K562 (cell line): ENCODE data around the gene MGST3. TPM values are rescaled to one million over a fixed set of nuclear protein-coding genes. Genes with fewer than 3 reads are reported as not detected.

ENCODE experiments used
- ATF4 ChIP-seq: fragments of 450-650 bp; formaldehyde crosslinking; IDR thresholded peaks from 2 replicates; pipeline ENCODE4 v1.4.0; 2022; ENCODE audit warnings: mild to moderate bottlenecking, moderate library complexity
- BRD9 ChIP-seq: fragments of 450-650 bp; IDR thresholded peaks from 2 replicates; pipeline ENCODE4 v1.6.1; 2018; ENCODE audit warnings: low read depth; ENCODE audit not compliant: partially characterized antibody
- CBX8 ChIP-seq: fragments of 200-600 bp; sonication (generic); IDR thresholded peaks from 2 replicates; pipeline ENCODE4 v1.6.1; 2012; ENCODE audit warnings: borderline replicate concordance, mixed run types, low read depth, mild to moderate bottlenecking, moderate library complexity, mixed read lengths, low read length, control low read depth, inconsistent platforms; ENCODE audit not compliant: poor library complexity, severe bottlenecking; ENCODE audit errors: extremely low read depth
- FOXK2 ChIP-seq, 2 experiments: fragments of 450-650 bp; IDR thresholded peaks in 1 of 2; conservative IDR thresholded peaks in 1 of 2; 2 replicates each; pipeline ENCODE4 v1.6.1; 2016; ENCODE audit warnings: low read depth in 2 of 2, mild to moderate bottlenecking in 1 of 2
- IRF2 ChIP-seq: sonication (generic); formaldehyde crosslinking; IDR thresholded peaks from 2 replicates; pipeline ENCODE4 v1.8.1; 2022; ENCODE audit warnings: mild to moderate bottlenecking, missing genetic modification reagents
- MCM3 ChIP-seq: fragments of 450-650 bp; IDR thresholded peaks from 2 replicates; pipeline ENCODE4 v1.6.1; 2016
- MIER1 ChIP-seq: fragments of 450-650 bp; IDR thresholded peaks from 2 replicates; pipeline ENCODE4 v1.6.1; 2016; ENCODE audit warnings: antibody characterized with exemption, mild to moderate bottlenecking, low read depth
- POLR2AphosphoS2 ChIP-seq: IDR thresholded peaks from 2 replicates; pipeline ENCODE4 v1.6.1; 2012; ENCODE audit warnings: low read length, improper control_type of control experiment
- PRMT5 ChIP-seq: sonication (generic); formaldehyde crosslinking; IDR thresholded peaks from 2 replicates; pipeline ENCODE4 v1.5.0; 2020; ENCODE audit warnings: missing genetic modification reagents
- SMAD2 ChIP-seq: fragments of 150-350 bp; IDR thresholded peaks from 2 replicates; pipeline ENCODE4 v1.6.1; 2014; ENCODE audit warnings: low read depth, mild to moderate bottlenecking, low read length
- SMARCA4 ChIP-seq: fragments of 450-650 bp; IDR thresholded peaks from 2 replicates; pipeline ENCODE4 v1.6.1; 2016
- SRSF1 ChIP-seq: fragments of 200-400 bp; formaldehyde crosslinking; IDR thresholded peaks from 2 replicates; pipeline ENCODE4 v1.6.1; 2017; ENCODE audit warnings: mild to moderate bottlenecking, low read depth, low read length, moderate library complexity
- TEAD4 ChIP-seq, 2 experiments: sonication (generic) in 1 of 2; formaldehyde crosslinking in 1 of 2; IDR thresholded peaks; 2 replicates each; pipeline versions ENCODE4 v1.6.1 to v1.8.0; 2012 to 2022; ENCODE audit warnings: borderline replicate concordance in 1 of 2, inconsistent platforms in 1 of 2, low read length in 1 of 2, mild to moderate bottlenecking in 1 of 2, missing genetic modification reagents in 1 of 2
- TRIM28 ChIP-seq: fragments of 450-650 bp; IDR thresholded peaks from 2 replicates; pipeline ENCODE4 v1.6.1; 2017
- ZNF436 ChIP-seq: fragments of 250-450, 450-650 bp; sonication (Bioruptor Pico); formaldehyde crosslinking; IDR thresholded peaks from 2 replicates; pipeline ENCODE4 v1.7.0; 2020; ENCODE audit warnings: mild to moderate bottlenecking
- ZNF586 ChIP-seq: fragments of 450-650 bp; formaldehyde crosslinking; conservative IDR thresholded peaks from 2 replicates; pipeline ENCODE4 v1.4.0; 2020; ENCODE audit warnings: mild to moderate bottlenecking, moderate library complexity
- polyA plus RNA-seq, 8 experiments: library from polyadenylated mRNA; depleted of rRNA in 4 of 8; stranded (reverse) in 5 of 8; unstranded in 3 of 8; fragments of >200 nt; fragmentation: Nextera tagmentation in 2 of 8; fragmentation: Illumina TruSeq in 1 of 8; extraction: Ambion mirVana in 2 of 8; extraction: Trizol in 1 of 8; gene quantifications; 2 replicates each; pipeline versions ENCODE4 v1.2.1 to v1.2.3, GENCODE V29; 2011 to 2014; ENCODE audit warnings: inconsistent platforms in 1 of 8, missing spikeins in 1 of 8
- total RNA-seq, 7 experiments: library from RNA; depleted of rRNA in 6 of 7; stranded (reverse); fragments of >200 nt in 6 of 7; fragmentation: Illumina TruSeq in 2 of 7; extraction: Trizol in 2 of 7; gene quantifications; 2 replicates each; pipeline versions ENCODE4 v1.2.1 to v1.2.3, GENCODE V29; 2011 to 2021; ENCODE audit warnings: low replicate concordance in 1 of 7
- TF ChIP-seq, protein P1 (sequence below): sonication (generic); formaldehyde crosslinking; IDR thresholded peaks from 2 replicates; pipeline ENCODE4 v1.9.0; 2022; ENCODE audit warnings: mild to moderate bottlenecking, missing genetic modification reagents
- TF ChIP-seq, protein P2 (sequence below), 2 experiments: fragments of 450-650 bp in 1 of 2; sonication (generic) in 1 of 2; formaldehyde crosslinking in 1 of 2; IDR thresholded peaks; 2 replicates each; pipeline versions ENCODE4 v1.7.1 to v1.9.0; 2016 to 2022; ENCODE audit warnings: inconsistent platforms in 1 of 2, mild to moderate bottlenecking in 1 of 2, missing genetic modification reagents in 1 of 2

The MGST3 gene
- total and polyA plus RNA-seq, 9 of the 15 experiments (the other 6 are each of a cell fraction or from before 2014, with no cell fraction given), result 70.7 to 287 (median 105) TPM

- TF ChIP-seq IRF2, result no peak
- no peak for TF ChIP-seq ZNF586 (CRISPR knock-in tag)
- no peak for TF ChIP-seq MCM3
- no peak for TF ChIP-seq ZNF436
- peak; percentile 17; the same call in 1 of the 2 replicates for TF ChIP-seq TRIM28
- no peak for TF ChIP-seq SRSF1
- peak in 1 of 2 experiments; percentile 42; a peak in 1 of 4 replicates for TF ChIP-seq FOXK2 (conservative IDR thresholded peaks at IDR 0.05 in 1 of 2, IDR thresholded peaks at IDR 0.05 in 1 of 2; ENCODE audit: low read depth in 2 of 2)
- no peak for TF ChIP-seq TEAD4 (IDR thresholded peaks at IDR 0.05; ENCODE audit: low read length)
- no peak for TF ChIP-seq TEAD4 (CRISPR knock-in tag; IDR thresholded peaks at IDR 0.05; ENCODE audit: borderline replicate concordance)
- TF ChIP-seq, protein P1, sequence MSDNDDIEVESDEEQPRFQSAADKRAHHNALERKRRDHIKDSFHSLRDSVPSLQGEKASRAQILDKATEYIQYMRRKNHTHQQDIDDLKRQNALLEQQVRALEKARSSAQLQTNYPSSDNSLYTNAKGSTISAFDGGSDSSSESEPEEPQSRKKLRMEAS, result no peak
- TF ChIP-seq POLR2AphosphoS2, result no peak
- TF ChIP-seq MIER1, result 0 out of 2 replicates have a peak, but pooled peaks have one; percentile 33
- peak; percentile 82 for TF ChIP-seq SMARCA4
- TF ChIP-seq ATF4 (CRISPR knock-in tag), result no peak
- TF ChIP-seq PRMT5 (CRISPR knock-in tag), result no peak
- no peak for TF ChIP-seq CBX8
- TF ChIP-seq BRD9, result no peak
- TF ChIP-seq SMAD2, result no peak
- TF ChIP-seq, protein P2, sequence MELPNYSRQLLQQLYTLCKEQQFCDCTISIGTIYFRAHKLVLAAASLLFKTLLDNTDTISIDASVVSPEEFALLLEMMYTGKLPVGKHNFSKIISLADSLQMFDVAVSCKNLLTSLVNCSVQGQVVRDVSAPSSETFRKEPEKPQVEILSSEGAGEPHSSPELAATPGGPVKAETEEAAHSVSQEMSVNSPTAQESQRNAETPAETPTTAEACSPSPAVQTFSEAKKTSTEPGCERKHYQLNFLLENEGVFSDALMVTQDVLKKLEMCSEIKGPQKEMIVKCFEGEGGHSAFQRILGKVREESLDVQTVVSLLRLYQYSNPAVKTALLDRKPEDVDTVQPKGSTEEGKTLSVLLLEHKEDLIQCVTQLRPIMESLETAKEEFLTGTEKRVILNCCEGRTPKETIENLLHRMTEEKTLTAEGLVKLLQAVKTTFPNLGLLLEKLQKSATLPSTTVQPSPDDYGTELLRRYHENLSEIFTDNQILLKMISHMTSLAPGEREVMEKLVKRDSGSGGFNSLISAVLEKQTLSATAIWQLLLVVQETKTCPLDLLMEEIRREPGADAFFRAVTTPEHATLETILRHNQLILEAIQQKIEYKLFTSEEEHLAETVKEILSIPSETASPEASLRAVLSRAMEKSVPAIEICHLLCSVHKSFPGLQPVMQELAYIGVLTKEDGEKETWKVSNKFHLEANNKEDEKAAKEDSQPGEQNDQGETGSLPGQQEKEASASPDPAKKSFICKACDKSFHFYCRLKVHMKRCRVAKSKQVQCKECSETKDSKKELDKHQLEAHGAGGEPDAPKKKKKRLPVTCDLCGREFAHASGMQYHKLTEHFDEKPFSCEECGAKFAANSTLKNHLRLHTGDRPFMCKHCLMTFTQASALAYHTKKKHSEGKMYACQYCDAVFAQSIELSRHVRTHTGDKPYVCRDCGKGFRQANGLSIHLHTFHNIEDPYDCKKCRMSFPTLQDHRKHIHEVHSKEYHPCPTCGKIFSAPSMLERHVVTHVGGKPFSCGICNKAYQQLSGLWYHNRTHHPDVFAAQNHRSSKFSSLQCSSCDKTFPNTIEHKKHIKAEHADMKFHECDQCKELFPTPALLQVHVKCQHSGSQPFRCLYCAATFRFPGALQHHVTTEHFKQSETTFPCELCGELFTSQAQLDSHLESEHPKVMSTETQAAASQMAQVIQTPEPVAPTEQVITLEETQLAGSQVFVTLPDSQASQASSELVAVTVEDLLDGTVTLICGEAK (IDR thresholded peaks at IDR 0.05), result peak; percentile 37; the same call in 1 of the 2 replicates
- TF ChIP-seq, protein P2 (CRISPR knock-in tag; IDR thresholded peaks at IDR 0.05), result no peak
Observed at GRCh38 chr1:165631342-165632151, 513 bp downstream of the MGST3 start (continued).
